HG02981 (cell line): ENCODE results near the gene BCAR3.

Source experiments
- ATAC-seq: cut with Tn5 transposase; IDR thresholded peaks from one replicate; pipeline ENCODE4 v1.9.1; 2021; ENCODE audit warnings: mild to moderate bottlenecking, moderate library complexity; ENCODE audit not compliant: unreplicated experiment

BCAR3 gene

DNA sequence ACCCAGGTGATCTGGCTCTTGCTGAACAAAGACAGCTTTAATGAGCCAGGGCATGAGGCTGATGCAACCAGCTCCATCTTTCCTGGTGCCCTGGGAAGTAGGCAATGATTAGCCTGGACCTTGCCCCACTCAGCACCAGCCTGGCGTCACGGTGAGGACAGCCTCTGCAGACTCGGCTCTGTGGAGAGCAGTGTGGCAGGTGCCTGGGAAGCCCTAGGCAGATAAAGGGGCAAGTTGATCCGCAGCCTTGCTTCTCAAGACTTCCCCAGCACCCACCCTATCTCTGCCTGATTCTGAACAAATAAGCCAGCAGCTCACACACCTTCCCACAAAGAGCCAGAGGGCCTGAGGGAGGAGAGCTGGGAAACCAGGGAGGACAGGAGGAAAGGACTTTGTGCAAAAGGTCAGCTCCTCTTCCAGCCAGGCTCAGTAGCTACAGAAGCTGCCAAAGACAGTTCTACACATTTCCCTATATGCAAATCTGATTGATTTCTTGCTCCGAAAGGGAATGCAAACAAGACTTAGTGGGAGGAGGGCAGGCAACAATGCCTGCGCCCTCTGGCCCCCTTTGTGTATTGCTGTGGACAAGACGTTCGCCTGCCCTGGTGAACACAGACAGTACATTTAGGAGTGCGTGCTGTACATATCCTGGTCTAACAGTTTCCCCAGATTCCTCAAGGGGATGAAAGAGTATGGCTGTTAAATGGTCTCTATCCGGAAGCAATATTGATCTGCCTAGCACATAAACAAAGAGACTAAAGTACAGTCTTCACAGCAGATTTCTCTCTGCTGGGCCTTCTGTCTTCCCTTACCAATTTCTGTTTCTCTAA is 63.8 kb downstream of the BCAR3 start:
- no peak for ATAC-seq

DNA sequence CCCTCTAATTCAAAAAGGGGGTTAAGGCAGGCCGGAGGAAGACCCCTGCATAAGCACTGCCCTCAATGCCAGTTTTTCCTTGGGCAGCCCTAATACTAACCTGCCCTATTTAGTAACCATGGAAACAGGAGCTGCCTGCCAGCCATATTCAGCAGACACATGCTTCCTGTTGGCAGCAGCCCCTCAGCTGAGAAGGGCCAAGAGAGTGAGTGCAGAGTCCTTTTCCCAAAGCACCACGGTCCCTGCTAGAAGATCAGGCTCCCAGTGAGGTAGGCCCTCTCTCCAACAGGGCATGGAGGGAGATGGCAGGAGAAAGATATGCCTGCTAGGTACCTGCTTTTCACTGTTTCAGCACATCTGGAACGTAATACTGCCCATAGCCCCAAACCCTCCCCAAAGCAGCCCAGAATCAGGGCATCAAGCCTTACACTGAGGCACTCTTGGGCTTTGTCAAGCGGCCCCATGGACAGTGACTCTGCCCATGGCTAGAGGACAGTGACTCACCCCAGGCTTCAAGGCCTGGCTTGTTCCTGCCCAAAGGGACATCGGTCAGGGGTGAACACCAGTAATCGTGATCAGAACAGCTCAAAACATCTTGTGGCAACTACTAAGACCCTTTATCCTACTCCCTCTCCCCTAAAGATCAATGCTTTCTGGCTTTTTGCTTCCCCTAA is 64.5 kb downstream of the BCAR3 start:
- no peak for ATAC-seq

DNA sequence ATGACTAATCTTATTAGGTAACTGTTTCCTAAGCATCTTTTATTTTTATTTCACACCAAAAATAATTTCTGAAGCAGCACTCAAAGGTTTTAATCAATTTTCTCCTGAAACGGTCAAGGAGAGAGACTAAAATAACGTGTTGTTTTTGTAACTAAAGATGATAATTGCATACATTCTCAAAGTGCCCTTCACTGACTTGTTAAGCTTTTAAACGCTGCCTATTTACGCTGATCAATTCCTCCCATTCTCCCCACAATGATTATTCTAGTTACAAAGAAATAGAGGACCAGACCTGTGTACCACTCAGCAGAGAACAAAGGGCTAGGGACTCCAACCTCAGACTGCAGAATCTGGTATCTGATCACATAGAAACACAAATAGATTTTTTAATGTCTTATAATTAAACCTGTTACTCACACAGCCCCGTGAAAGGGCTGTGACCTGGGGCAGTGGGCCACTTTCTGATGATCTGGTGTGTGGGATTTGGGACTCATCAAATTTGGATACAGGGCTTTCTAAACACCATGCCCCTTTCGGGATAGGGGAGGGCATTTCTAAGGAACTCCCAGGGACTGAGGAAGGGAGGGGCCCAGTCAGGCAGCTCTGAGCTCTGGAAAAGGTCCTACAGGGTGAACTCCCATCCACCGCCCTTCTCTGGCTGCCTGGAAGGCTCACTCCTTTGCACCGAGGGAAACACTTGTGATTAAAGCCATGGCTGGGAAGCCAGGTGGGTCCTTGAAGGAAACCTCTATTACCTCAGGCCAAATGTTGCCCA is 65.2 kb downstream of the BCAR3 start:
- no peak for ATAC-seq

DNA sequence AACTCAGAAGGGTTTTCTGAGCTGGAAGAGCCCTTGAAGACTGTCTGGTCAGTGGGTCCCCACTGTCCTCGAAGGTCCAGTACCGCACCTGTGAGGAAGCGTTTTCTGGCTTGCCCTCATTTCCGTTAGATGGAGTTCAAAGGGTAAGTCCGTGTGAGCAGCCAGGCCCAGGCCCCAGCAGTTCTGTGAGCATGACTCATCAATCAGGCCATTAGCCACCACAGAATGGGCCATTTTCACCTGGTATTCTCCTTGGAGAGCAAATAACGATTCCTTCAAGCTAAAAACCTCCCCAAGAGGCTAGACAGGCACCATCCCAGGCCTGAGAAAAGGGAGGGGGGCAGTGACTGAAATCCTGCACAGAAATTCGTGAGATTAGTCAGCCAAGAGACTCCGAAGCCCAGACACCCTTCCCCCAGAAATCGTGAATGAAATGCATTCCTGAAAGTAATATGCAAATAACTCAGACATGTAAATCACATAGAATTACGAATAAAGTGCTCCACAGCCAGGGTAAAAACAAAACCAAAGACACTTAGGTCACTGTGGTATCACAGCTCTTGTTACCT is 66.0 kb downstream of the BCAR3 start:
- peak; percentile 71 for ATAC-seq

DNA sequence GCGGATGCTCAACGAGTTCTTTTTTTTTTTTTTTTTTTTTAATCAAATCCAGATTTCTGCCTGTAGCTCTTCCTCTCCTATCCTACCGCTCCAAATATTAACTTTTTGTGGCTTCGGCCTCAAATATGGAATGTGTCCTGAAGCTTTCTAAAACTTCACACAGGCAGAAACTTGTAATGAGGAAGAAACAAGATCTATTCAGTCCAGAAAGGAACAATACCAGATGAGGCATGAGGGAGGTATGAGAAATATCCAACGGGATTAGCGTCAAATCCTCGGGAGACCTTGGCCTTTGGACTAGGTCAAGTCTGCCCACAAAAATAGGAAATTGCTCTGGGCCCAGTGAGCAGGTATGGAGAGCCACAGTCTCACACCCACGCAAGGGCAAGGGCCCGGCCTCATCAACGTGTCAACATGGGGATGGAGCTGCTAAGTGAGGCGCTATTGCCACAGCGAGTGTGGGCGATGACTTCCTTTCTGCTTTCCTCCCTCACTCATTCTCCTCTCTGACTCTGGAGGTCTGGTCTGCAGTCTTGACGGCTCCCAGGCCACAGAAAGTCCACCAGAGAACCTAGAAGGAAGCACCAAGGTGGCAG is 66.6 kb downstream of the BCAR3 start:
- peak; percentile 28 for ATAC-seq

DNA sequence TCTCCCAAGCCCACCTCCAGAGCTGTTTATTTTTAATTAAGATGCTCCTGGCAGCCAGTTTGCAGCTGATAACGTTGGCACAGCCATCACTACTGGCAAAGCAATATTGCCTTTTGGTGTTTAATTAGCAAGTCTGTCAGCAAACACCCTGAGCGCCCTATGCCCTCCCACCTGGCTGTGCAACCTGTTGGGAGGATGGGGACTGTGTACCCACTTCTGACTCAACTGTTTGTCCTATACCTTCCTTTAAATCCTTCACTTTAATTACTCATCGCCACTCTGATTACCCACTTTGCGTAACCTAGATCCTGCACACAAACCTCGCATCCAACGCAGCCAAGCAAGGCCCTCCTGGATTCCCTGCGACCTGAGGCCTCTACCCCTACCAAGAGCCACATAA is 67.1 kb downstream of the BCAR3 start:
- ATAC-seq = no peak

DNA sequence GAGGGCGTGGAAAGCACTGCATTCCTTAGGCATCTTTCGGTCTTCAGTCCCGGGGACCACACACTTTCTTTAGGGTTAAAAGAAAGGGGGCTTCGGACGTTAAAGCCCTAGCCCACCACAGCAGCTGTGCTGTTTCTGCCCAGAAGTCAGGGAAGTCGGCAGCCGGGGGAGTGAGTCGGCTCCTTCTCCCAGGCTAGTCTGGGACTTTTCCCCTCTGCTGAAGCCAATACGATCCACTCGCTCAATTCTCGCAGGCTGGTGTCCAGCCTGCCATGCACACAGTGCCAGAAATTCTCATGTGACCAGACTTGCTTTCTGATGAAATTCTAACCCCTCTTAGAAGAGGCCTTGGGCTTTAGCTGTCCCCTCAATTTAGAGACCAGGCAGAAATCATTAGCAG is 67.7 kb downstream of the BCAR3 start:
- no peak for ATAC-seq

DNA sequence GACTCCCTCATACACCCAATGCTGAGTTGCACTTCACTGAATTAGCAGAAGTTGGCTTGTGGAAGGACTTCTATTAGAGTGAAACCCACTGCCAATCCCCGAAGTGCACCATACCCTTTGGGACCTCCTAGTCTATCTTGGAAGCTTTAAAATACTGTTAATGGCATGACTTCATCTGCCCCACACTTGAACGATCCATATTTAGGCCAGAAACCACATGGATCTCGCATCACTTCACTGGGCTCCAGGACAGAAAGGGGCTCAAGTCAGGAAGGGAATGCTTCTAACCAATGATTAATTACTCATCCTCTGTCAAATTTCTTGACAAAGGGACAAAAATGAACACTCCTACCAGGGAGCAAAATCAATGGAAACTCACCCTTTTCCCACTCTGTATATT is 69.1 kb downstream of the BCAR3 start:
- no peak for ATAC-seq

DNA sequence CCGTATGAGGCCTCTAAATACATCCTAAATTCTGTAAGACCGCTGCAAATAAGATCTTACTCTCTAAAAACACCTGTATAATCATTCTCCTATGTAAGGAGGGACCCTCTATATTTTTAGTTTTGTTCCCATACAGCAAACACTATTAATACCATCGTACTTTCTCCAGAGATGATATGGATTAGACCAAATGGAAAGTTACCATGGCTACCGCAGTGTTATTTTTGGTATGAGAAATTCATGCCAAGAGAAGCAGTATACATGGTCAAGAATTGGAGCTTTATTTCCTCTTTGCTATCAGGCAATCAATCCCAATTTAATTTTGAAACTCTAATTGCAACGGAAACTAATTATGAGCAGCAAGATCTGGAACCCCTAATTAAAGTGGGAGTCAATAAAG is 70.0 kb downstream of the BCAR3 start:
- no peak for ATAC-seq

DNA sequence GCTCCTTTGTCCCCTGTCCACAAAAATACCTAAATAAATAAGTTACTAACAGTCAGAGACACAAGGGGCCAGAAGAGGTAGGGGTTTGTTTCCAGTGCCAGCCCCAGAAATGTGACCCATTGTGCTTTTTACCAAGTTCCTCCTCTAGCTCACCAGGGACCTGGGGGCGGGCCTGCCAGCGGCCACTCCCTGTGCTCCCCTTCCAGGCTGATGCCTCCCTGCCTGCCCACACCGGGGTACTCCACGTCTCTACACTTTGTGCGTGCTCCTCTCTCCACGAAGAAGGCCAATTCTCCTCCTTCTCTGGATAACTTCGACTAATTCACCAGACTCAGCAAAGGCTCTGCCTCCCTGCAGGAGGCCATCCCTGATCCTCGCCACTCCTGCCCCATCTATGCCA is 72.1 kb downstream of the BCAR3 start:
- ATAC-seq = no peak

DNA sequence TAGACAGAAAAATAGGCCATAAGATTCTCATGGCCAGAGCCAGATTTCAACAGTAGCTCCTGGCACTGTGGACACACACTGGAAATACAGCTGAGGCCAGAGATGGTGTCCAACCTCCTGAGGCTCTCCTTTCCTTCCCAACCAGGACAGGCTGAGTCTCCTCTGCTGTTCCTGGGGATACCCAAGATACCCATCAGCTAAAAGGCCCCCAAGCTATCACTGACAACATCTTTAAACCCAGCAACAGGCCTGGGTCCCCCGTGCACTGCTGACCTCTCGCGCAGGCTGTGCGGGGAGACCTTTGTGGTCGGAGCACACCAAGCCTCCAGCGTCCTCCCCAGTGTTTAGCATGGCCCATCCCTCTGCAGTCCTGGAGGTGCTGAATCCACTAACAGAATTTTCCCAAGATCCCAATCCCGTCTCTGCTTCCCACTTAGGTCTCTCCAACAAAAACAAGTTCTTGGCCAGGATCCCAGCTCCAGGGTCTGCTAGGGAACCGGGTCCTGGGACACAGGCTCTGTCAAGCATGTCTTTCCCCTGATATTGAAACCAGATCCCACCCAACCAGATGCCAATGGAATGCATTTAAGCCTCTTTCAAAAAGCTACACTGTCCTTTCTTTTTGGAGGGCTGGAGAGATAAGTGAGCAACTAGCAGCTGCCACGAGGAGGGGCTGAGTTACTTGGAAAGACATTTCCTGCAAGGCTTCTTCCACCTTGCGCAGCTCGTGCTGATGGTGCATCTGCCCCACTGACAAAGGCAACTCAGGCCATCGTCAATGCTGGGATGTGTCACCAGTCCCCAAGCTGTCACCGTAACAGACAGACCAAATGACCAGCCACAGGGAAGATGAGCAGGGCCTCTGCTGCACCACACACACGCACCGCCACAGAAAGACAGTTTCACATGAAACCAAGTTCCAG is 73.2 kb downstream of the BCAR3 start:
- ATAC-seq = peak; percentile 13

DNA sequence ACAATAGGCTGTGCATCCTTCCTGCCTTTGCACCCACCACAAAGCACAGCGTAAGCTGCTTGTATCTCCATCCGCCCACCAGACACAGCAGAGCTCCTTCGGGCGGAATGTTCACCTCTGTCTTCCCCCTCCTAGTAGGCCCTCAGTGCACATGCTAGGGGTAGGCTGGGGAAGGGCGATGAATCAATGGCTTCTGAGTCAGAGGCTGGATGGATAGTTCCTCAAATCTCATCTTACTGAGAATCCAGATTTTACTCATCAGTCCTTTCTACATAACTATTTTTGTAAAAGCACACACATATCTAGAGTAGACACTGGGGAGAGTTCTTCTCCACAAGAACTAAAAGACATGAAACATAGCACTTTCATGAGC is 73.8 kb downstream of the BCAR3 start:
- ATAC-seq = peak; percentile 91

DNA sequence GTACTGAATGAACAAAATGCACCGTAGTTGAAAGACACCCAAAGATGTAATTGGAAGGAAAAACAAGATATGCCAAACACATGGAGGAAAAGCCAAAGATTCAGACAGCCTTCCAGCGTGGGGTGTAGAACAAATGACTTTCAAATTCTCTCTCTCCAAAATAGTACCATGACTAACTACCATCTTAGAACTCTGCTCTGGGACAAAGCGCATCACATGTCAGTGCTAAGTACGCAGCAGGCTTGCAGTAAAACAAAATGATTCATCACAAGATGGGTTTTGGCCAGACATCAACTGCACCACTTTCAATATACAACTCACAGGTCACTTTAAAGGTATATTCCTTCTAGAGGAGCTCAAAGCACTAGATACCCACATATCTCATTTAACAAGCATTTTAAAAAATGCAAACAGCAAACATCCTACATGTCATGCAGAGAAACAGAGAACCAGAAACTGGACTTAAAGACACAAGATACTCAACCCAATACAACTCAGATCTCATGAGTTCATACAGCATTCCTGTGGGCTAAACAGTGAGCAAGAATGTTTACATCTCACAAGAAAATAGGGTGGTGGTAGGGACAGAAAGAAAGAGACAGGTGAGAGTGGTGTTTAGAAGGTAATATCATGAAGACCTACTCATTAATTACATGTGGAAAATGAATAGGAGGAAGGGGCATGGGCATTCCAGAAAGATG is 75.7 kb downstream of the BCAR3 start:
- no peak for ATAC-seq

DNA sequence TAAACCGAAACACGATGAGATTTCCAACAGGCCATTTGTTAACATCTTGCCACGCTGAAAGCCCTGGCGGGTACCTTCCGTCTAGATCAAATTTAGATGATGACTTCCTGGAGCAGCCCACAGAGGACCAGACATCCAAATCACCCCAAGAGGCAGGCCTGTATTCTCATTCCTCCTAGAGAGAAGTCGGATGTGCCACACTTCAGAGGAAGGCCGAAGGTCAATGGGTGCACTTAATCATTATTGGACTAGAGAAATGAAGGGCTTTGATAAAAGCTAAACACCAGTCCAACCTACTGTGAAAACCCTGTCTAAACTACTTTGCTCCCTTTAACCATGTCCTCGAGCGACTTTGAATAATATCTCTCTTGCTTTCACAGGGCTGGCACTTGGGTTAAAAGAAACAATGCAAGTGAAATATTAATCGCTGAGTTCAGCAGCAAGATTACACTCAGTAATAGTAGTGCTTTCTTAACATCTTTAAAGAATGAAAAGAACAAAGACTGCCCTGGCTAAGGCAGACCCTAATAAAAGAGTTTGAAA is 76.5 kb downstream of the BCAR3 start:
- no peak for ATAC-seq

DNA sequence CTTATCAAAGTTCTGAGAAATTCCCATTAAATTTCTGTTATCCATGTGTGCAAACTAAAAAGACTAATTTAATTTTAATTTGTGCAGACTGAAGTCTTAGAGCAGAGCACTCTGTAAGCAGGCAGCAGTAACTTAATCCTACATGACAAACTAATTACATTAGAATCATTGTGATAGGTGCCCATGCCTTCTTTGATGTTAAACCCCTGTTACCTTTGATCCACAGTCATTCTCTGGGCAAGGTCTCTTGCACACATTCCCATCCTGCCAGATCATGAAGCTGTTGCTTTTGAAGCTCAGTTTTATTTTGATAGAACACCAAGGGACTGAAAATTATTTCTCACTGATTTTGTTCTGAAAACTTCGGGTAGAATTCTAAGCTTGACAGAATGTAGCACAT is 77.2 kb downstream of the BCAR3 start:
- no peak for ATAC-seq

DNA sequence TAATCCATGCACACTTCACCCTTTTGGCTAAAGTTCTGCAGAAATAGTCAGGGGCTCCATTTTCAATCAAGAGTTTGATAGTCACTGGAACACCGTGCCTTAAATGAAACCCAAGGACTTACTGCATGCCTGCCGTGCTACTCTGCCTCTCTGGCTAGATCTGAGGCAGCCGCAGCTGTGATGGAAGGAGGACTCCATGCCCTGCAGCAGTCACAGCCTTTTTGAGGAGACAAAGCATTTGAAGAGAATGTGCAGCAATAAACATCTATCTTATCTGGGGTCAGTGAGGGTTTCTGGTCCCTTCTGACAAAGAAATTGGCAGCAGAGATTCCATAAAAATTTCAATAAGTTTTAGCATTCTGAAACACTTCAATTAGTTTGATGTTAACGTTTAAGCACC is 78.0 kb downstream of the BCAR3 start:
- ATAC-seq = no peak

DNA sequence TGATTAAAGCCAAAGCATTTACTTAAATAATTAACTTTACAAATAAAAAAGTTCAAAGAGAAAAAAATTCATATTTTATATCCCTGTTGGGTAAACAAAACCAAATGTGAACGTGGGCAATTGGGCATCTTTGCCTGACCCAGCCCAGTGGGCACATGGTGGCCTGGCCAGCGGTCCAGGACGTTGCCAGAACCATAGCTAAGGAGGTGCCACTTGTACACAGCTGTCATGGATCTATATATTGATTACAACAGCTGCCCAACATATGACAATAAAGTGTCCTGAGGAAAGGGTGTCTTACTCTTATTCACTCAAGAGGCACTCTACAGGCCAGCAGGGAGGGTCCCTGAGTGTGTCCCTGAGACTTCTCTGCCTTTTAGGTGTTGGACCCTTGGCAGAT is 78.5 kb downstream of the BCAR3 start:
- no peak for ATAC-seq

DNA sequence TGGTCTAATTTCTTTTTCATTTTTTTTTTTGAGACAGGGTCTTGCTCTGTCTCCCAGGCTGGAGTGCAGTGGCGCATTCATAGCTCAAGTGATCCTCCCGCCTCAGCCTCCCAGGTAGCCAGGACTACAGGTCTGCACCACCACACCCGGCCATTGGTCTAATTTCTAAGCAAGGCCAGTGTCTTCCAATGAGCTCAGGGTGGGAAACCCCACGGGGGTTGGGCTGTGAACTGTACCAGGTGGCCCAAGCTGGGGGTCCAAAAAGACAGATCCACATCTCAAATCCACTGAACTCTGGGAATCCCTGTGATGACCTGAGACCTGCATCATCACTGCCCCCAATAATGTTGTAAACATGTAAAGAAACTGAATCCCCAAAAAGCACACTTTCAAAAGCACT is 79.5 kb downstream of the BCAR3 start:
- no peak for ATAC-seq

DNA sequence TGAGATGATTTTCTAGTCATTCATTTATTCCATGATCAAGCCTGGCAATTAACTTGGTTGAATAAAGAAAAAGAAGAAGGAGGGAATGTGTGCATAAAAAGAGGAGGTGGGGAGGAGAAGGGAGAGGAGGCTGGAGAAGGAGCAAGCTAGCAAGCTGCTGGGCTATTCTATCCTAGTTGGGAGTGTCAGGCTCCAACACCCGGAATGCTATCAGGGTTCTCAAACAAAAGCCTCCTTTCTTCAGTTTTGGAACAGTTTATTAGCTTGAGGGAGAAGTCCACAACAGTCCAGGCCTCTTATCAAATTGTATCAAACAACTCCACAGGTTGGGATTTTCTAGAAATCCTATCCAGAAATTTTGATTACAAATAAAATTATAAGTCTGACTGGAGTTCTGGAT is 80.0 kb downstream of the BCAR3 start:
- no peak for ATAC-seq
